Upper lobe of left lung (tissue), 4 donors: ENCODE results near the gene KRT39.

Experiments
- EP300 ChIP-seq, 4 donors: sonication (generic); formaldehyde crosslinking; IDR thresholded peaks; one replicate each; pipeline ENCODE4 v1.5.1; 2017; ENCODE audit warnings: antibody characterized with exemption in 4 of 4, control low read depth in 2 of 4
- POLR2A ChIP-seq, 4 donors: fragments of 450-650 bp; IDR thresholded peaks; one replicate each; pipeline ENCODE4 v1.5.1; 2016 to 2017; ENCODE audit warnings: antibody characterized with exemption in 4 of 4, mild to moderate bottlenecking in 2 of 4
- TF ChIP-seq, protein P1 (sequence below), 6 experiments: fragments of 450-650 bp in 4 of 6; fragments of 200-600 bp in 2 of 6; sonication (generic) in 2 of 6; IDR thresholded peaks; one replicate each; pipeline ENCODE4 v1.5.1; 2016 to 2019; ENCODE audit warnings: antibody characterized with exemption in 6 of 6

GRCh38 chr17:40950176-40950575 is 16.6 kb downstream of the KRT39 start:
- TF ChIP-seq EP300 (IDR thresholded peaks at IDR 0.05), result no peak
- TF ChIP-seq, protein P1, sequence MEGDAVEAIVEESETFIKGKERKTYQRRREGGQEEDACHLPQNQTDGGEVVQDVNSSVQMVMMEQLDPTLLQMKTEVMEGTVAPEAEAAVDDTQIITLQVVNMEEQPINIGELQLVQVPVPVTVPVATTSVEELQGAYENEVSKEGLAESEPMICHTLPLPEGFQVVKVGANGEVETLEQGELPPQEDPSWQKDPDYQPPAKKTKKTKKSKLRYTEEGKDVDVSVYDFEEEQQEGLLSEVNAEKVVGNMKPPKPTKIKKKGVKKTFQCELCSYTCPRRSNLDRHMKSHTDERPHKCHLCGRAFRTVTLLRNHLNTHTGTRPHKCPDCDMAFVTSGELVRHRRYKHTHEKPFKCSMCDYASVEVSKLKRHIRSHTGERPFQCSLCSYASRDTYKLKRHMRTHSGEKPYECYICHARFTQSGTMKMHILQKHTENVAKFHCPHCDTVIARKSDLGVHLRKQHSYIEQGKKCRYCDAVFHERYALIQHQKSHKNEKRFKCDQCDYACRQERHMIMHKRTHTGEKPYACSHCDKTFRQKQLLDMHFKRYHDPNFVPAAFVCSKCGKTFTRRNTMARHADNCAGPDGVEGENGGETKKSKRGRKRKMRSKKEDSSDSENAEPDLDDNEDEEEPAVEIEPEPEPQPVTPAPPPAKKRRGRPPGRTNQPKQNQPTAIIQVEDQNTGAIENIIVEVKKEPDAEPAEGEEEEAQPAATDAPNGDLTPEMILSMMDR (IDR thresholded peaks at IDR 0.05), result no peak
- no peak for TF ChIP-seq POLR2A (IDR thresholded peaks at IDR 0.05)
